ENCODE measurements around the gene UBE2E3. TPM values are rescaled to one million over a fixed set of nuclear protein-coding genes. Genes with fewer than 3 reads are reported as not detected.

UBE2E3 gene
- total RNA-seq, 1 donor from 2014 or later = 33.8 TPM

- no peak overlapping the region for H3K4me3 ChIP-seq
- ATAC-seq (no peak), DNase-seq (no peak)
- H3K36me3 ChIP-seq = no peaks in the 10 kb centered on the region
- intact Hi-C loops (cut with DNase I) = no loop called here
- no peaks in the 10 kb centered on the region for H3K9me3 ChIP-seq
- TF ChIP-seq CTCF (IDR thresholded peaks at IDR 0.05) = no peak
- H3K27ac ChIP-seq = no peak overlapping the region
- no peaks in the 10 kb centered on the region for H3K27me3 ChIP-seq
- no peaks in the 10 kb centered on the region for H3K4me1 ChIP-seq
Observed at GRCh38 chr2:181047829-181048228, 67.4 kb downstream of the UBE2E3 start.

GRCh38 chr2:181051861-181052522 is 71.6 kb downstream of the UBE2E3 start:
- H3K27ac ChIP-seq = no peak overlapping the region
- DNase-seq = no peak

GRCh38 chr2:181052523-181052891 is 72.1 kb downstream of the UBE2E3 start:
- no peak for DNase-seq
- no peaks in the 10 kb centered on the region for H3K27me3 ChIP-seq
- ATAC-seq = no peak
- intact Hi-C loops (cut with DNase I) = no loop called here
- TF ChIP-seq CTCF (IDR thresholded peaks at IDR 0.05) = no peak
- no peaks in the 10 kb centered on the region for H3K9me3 ChIP-seq
- H3K36me3 ChIP-seq = no peaks in the 10 kb centered on the region
- H3K27ac ChIP-seq = no peak overlapping the region
- H3K4me3 ChIP-seq = no peak overlapping the region
- H3K4me1 ChIP-seq = no peaks in the 10 kb centered on the region

More at GRCh38 chr2:181051861-181052522, 71.6 kb downstream of the UBE2E3 start:
- no peaks in the 10 kb centered on the region for H3K27me3 ChIP-seq
- no peak for TF ChIP-seq CTCF (IDR thresholded peaks at IDR 0.05)
- H3K36me3 ChIP-seq = no peaks in the 10 kb centered on the region
- no peaks in the 10 kb centered on the region for H3K9me3 ChIP-seq
- ATAC-seq = no peak
- no peaks in the 10 kb centered on the region for H3K4me1 ChIP-seq
- intact Hi-C loops (cut with DNase I) = no loop called here
- H3K4me3 ChIP-seq = no peak overlapping the region

- Histone ChIP-seq H3K9me3 (no peaks in the 10 kb centered on the region), H3K27me3 (no peaks in the 10 kb centered on the region), H3K36me3 (no peaks in the 10 kb centered on the region), H3K4me3 (no peak overlapping the region), H3K4me1 (no peaks in the 10 kb centered on the region), H3K27ac (no peak overlapping the region)
- intact Hi-C loops (cut with DNase I) = no loop called here
- DNase-seq (no peak), ATAC-seq (no peak)
- no peak for TF ChIP-seq CTCF (IDR thresholded peaks at IDR 0.05)
Observed at GRCh38 chr2:181054256-181054655, 73.9 kb downstream of the UBE2E3 start.

GRCh38 chr2:181054843-181055242 is 74.4 kb downstream of the UBE2E3 start:
- no peak for ATAC-seq
- H3K4me1 ChIP-seq = no peaks in the 10 kb centered on the region
- no peaks in the 10 kb centered on the region for H3K27me3 ChIP-seq

More at GRCh38 chr2:181054843-181055242, 74.4 kb downstream of the UBE2E3 start:
- intact Hi-C loops (cut with DNase I) = no loop called here
- DNase-seq = no peak
- no peaks in the 10 kb centered on the region for H3K36me3 ChIP-seq
- no peak overlapping the region for H3K4me3 ChIP-seq
- H3K27ac ChIP-seq = no peak overlapping the region
- TF ChIP-seq CTCF (IDR thresholded peaks at IDR 0.05) = no peak
- H3K9me3 ChIP-seq = no peaks in the 10 kb centered on the region
